K562 (cell line): ENCODE data around the gene ZMYM4.

Experiments
- ATF7 ChIP-seq: fragments of 450-650 bp; IDR thresholded peaks from 2 replicates; pipeline ENCODE4 v1.7.1; 2014; ENCODE audit warnings: mild to moderate bottlenecking, moderate library complexity
- ESRRA ChIP-seq: fragments of 450-650 bp; IDR thresholded peaks from 2 replicates; pipeline ENCODE4 v1.6.1; 2014; ENCODE audit warnings: low read depth, mild to moderate bottlenecking, moderate library complexity, borderline replicate concordance
- EZH2 ChIP-seq: IDR thresholded peaks from 2 replicates; pipeline ENCODE4 v1.6.1; 2012; ENCODE audit warnings: low read depth, mild to moderate bottlenecking, inconsistent platforms, low read length, borderline replicate concordance
- TF ChIP-seq, protein P1 (sequence below): sonication (generic); formaldehyde crosslinking; IDR thresholded peaks from 2 replicates; pipeline ENCODE4 v1.4.0; 2020; ENCODE audit warnings: mild to moderate bottlenecking, missing genetic modification reagents

DNA sequence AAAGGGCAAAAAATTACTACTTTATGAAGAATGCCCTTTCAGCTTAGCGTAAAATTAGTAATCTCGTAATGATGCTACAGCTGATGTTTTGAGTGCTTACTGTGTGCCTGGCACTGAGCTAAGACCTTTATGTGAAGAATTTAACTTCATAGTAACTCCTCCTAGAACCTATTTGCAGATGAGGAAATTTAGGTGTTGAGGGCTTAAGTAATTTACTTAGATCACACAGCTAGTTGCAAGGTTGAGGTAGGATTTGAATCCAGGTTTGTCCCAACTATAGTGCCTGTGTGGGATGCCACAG is 1.4 kb downstream of the ZMYM4 start:
- TF ChIP-seq ESRRA: no peak
- TF ChIP-seq, protein P1, sequence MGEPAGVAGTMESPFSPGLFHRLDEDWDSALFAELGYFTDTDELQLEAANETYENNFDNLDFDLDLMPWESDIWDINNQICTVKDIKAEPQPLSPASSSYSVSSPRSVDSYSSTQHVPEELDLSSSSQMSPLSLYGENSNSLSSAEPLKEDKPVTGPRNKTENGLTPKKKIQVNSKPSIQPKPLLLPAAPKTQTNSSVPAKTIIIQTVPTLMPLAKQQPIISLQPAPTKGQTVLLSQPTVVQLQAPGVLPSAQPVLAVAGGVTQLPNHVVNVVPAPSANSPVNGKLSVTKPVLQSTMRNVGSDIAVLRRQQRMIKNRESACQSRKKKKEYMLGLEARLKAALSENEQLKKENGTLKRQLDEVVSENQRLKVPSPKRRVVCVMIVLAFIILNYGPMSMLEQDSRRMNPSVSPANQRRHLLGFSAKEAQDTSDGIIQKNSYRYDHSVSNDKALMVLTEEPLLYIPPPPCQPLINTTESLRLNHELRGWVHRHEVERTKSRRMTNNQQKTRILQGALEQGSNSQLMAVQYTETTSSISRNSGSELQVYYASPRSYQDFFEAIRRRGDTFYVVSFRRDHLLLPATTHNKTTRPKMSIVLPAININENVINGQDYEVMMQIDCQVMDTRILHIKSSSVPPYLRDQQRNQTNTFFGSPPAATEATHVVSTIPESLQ (CRISPR knock-in tag): no peak
- no peak for TF ChIP-seq ATF7
- no peak for TF ChIP-seq EZH2
